ENCODE results near the gene UQCRC1.

The UQCRC1 gene

DNA sequence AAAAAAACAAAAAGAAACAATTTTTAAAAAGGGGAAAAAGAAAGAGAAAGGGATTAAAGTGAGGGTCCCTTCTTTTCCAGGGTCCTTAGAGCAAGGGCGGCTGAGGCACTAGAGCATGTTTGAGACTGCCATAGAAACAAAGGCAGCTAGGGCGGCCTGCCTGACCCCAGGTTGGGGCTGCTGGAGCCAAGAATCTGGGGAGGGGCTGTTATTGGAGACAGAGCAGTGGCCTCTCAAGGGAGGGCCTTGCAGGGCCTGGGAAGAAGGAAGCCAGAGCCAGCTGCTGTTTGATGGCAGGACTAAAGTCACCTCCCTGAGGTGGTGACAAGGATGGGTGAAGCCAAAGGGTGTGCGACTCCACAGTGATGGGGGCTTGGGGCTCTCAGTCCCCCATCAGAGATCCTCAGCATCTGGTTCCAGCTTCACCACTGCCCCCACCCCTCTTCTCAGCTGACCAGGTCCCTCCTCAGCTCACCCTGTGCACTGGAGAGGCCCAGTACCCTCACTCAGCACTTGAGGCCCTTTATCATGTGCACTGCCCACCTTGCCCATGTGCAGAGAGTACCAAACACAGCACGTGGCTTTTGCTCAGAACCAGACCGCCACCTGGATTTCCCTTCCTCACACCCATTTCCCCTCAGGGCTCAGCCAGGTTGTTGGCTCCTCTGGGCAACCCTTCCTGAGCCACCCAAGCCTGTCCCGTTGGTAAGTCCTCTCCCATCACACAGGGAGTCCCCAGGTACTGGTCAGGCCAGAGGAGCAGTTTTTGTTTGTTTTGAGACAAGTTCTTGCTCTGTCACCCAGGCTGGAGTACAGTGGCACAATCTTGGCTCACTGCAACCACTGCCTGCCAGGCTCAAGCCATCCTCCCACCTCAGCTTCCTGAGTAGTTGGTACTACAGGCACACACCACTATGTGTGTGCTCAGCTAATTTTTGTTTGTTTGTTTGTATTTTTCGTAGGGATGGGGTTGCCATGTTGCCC is 10.4 kb upstream of the UQCRC1 start:
- Histone ChIP-seq H3K27ac (ENCODE audit: low read depth, low read length) (peak overlapping the region; percentile 91), H2AFZ (ENCODE audit: low read length, unreplicated experiment) (no peak overlapping the region), H3K36me3 (ENCODE audit: insufficient read depth, low read length) (peaks cover 10% of the 10 kb centered on the region; the same call in 1 of the 2 replicates), H3K4me1 (ENCODE audit: control insufficient read depth, insufficient read depth, low read length, unreplicated experiment) (peaks cover 16% of the 10 kb centered on the region), H3K79me2 (ENCODE audit: control insufficient read depth, insufficient read depth, low read length, unreplicated experiment) (no peaks in the 10 kb centered on the region), H3K4me3 (ENCODE audit: low read depth, low read length) (no peak overlapping the region), H3K27me3 (ENCODE audit: insufficient read depth, low read length) (no peaks in the 10 kb centered on the region)

DNA sequence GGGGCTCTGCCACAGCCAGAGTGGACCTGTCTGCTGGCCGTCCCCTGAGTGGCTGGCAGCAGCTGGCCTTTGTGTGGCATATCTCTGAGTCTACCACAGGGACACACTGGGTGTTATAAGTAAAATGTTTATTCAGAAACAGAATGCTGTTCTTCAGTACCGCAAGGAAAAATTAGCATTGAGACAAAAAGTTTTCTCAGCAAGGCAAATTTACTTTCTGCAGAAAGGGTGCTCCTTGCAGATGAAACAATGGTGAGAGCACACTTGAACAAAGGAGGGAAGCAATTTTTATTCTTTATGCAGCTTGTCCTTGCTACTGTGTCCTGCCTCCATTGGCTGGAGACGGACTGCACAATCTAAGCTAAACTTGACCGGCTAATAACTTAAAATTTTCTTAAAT is 8.1 kb upstream of the UQCRC1 start:
- Histone ChIP-seq H3K79me2 (ENCODE audit: control insufficient read depth, insufficient read depth, low read length, unreplicated experiment) (no peaks in the 10 kb centered on the region), H3K27ac (ENCODE audit: low read depth, low read length) (peak overlapping the region; percentile 18; the same call in 1 of the 2 replicates), H2AFZ (ENCODE audit: low read length, unreplicated experiment) (no peak overlapping the region), H3K4me1 (ENCODE audit: control insufficient read depth, insufficient read depth, low read length, unreplicated experiment) (peaks cover 28% of the 10 kb centered on the region), H3K27me3 (ENCODE audit: insufficient read depth, low read length) (no peaks in the 10 kb centered on the region), H3K4me3 (ENCODE audit: low read depth, low read length) (no peak overlapping the region), H3K36me3 (ENCODE audit: insufficient read depth, low read length) (peaks cover 10% of the 10 kb centered on the region; the same call in 1 of the 2 replicates)

DNA sequence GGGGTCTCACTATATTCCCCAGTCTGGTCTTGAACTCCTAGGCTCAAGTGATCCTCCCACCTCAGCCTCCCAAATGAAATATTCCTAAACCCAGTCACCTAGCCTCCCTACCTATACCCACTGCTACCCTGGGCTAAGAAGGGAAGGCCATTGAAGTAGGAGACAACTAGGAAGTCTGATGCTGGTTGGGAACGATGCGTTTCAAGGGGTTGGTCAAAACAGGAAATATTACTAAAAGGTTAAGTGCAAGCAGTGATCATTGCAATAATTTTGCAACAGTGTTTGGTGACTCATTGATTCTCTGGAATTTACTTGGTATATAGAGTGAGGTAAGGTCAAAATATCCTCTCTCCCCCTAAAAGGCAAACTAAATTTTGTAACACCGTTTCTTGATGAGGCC is 4.6 kb upstream of the UQCRC1 start:
- peak overlapping the region; percentile 48; the same call in 1 of the 2 replicates for H3K4me3 ChIP-seq (ENCODE audit: low read depth, low read length)
- H3K27ac ChIP-seq (ENCODE audit: low read depth, low read length): peak overlapping the region; percentile 95
- peak overlapping the region; percentile 83 for H2AFZ ChIP-seq (ENCODE audit: low read length, unreplicated experiment)

DNA sequence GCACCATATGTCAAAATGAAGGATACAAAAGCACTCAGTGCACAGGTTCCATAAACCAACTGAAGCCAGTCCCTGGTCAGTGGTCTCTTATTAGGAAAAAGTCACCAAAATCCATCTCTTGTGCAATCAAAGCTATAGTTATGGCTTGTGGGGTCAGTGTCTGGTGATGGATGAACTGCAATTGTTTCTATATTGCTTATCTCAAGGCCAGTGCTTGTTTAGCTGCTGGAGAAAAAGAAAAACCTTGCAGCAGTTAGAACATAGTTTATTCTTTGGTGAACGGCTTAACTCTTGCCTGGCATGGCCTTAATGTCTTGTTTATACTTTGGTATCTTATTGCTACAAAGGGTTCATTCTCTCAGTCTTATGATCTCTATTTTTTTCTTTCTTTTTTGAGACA is 2.9 kb upstream of the UQCRC1 start:
- Histone ChIP-seq H3K4me1 (ENCODE audit: control insufficient read depth, insufficient read depth, low read length, unreplicated experiment) (peaks cover 23% of the 10 kb centered on the region), H3K36me3 (ENCODE audit: insufficient read depth, low read length) (0 out of 2 replicates have a peak, but pooled peaks cover 4% of the 10 kb centered on the region), H3K27ac (ENCODE audit: low read depth, low read length) (no peak overlapping the region), H3K27me3 (ENCODE audit: insufficient read depth, low read length) (no peaks in the 10 kb centered on the region), H2AFZ (ENCODE audit: low read length, unreplicated experiment) (no peak overlapping the region), H3K79me2 (ENCODE audit: control insufficient read depth, insufficient read depth, low read length, unreplicated experiment) (peaks cover 20% of the 10 kb centered on the region), H3K4me3 (ENCODE audit: low read depth, low read length) (no peak overlapping the region)

More for the DNA sequence above, 4.6 kb upstream of the UQCRC1 start:
- Histone ChIP-seq H3K79me2 (ENCODE audit: control insufficient read depth, insufficient read depth, low read length, unreplicated experiment) (peaks cover 3% of the 10 kb centered on the region), H3K27me3 (ENCODE audit: insufficient read depth, low read length) (no peaks in the 10 kb centered on the region), H3K36me3 (ENCODE audit: insufficient read depth, low read length) (0 out of 2 replicates have a peak, but pooled peaks cover 6% of the 10 kb centered on the region), H3K4me1 (ENCODE audit: control insufficient read depth, insufficient read depth, low read length, unreplicated experiment) (peaks cover 20% of the 10 kb centered on the region)

DNA sequence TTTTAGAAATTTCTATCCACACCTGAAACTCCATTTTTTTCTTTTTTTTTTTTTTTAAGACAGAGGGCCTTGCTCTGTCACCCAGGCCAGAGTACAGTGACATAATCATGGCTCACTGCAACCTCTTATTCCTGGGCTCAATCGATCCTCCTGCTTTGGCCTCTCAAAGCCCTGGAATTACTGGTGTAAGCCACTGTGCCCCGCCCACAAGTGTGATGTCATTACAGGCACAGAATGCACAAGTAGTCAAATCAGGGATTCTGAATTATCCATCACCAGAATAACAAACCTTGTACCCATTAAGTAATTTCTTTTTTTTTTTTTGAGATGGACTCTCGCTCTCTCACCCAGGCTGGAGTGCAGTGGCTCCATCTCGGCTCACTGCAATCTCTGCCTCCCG is 1.9 kb downstream of the UQCRC1 start:
- Histone ChIP-seq H3K79me2 (ENCODE audit: control insufficient read depth, insufficient read depth, low read length, unreplicated experiment) (peaks cover 22% of the 10 kb centered on the region), H3K4me1 (ENCODE audit: control insufficient read depth, insufficient read depth, low read length, unreplicated experiment) (peaks cover 10% of the 10 kb centered on the region), H3K27me3 (ENCODE audit: insufficient read depth, low read length) (no peaks in the 10 kb centered on the region), H3K36me3 (ENCODE audit: insufficient read depth, low read length) (peaks cover 23% of the 10 kb centered on the region; the same call in 1 of the 2 replicates), H2AFZ (ENCODE audit: low read length, unreplicated experiment) (no peak overlapping the region), H3K4me3 (ENCODE audit: low read depth, low read length) (no peak overlapping the region), H3K27ac (ENCODE audit: low read depth, low read length) (no peak overlapping the region)

DNA sequence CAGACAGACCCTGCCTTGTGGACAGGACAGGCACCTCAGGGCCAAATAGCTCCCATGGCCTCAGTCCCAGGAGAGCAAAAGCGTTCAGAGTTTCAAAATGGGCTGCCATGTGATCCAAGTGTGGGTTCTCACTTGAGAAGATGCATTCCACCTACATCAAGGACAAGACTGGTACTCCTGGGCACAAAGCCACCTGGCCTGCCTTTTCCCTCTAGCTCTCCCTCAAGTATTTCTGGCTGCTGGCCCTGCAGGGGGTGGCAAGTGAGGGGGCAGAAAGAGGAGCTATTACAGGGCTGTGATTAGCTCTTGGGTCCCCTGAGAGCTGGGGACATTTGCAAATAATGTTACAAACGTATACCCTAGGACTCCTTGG is 7.8 kb downstream of the UQCRC1 start:
- Histone ChIP-seq H3K27me3 (ENCODE audit: insufficient read depth, low read length) (no peaks in the 10 kb centered on the region), H3K4me1 (ENCODE audit: control insufficient read depth, insufficient read depth, low read length, unreplicated experiment) (peaks cover 26% of the 10 kb centered on the region), H3K4me3 (ENCODE audit: low read depth, low read length) (no peak overlapping the region), H3K36me3 (ENCODE audit: insufficient read depth, low read length) (peaks cover 28% of the 10 kb centered on the region; the same call in 1 of the 2 replicates), H3K27ac (ENCODE audit: low read depth, low read length) (no peak overlapping the region), H3K79me2 (ENCODE audit: control insufficient read depth, insufficient read depth, low read length, unreplicated experiment) (no peaks in the 10 kb centered on the region), H2AFZ (ENCODE audit: low read length, unreplicated experiment) (no peak overlapping the region)

DNA sequence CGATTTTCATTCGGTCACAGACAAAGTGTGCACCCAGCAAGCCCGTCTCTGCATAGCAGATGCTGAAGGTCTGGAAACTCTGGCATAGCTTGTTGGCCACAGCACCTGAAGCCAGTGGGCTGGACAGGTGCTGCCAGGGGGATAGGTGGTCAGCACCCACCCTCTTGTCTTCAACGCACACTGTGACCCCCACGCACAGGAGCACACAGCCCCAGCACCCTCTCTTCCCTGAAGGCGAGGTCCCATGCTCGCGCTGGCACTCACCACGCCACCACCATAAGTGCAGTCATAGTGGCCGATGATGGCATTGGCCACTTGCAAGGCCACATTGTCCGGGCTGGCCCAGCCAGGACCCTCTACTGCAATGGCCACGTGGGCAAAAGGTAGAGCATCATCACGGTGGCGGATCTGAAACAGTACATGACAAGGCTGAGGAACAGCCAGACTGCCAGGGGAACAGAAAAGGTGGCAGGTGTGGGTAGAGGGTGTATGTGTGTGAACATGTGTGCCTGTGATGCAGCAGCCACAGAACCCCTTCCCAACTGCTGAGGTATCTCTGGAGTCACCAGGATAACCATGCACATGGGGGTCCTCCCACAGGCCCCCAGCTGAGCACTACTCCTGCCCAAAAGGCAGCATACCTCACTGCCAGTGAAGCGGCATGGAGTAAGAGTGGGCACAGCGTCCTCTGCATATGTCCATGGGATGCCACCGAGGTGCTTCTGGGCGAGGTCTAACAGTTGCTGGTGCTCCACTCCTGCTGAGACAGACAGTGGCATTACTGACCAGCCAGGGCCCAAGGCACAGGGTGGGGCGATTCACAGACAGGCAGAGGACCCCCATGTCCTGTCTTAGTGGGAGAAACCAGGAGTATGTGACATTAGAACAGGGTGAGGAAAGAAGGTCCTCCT is 8.5 kb downstream of the UQCRC1 start:
- Histone ChIP-seq H3K27ac (ENCODE audit: low read depth, low read length) (no peak overlapping the region), H3K4me1 (ENCODE audit: control insufficient read depth, insufficient read depth, low read length, unreplicated experiment) (peaks cover 33% of the 10 kb centered on the region), H3K4me3 (ENCODE audit: low read depth, low read length) (no peak overlapping the region), H3K79me2 (ENCODE audit: control insufficient read depth, insufficient read depth, low read length, unreplicated experiment) (no peaks in the 10 kb centered on the region), H2AFZ (ENCODE audit: low read length, unreplicated experiment) (no peak overlapping the region), H3K36me3 (ENCODE audit: insufficient read depth, low read length) (peaks cover 28% of the 10 kb centered on the region; the same call in 1 of the 2 replicates), H3K27me3 (ENCODE audit: insufficient read depth, low read length) (no peaks in the 10 kb centered on the region)

DNA sequence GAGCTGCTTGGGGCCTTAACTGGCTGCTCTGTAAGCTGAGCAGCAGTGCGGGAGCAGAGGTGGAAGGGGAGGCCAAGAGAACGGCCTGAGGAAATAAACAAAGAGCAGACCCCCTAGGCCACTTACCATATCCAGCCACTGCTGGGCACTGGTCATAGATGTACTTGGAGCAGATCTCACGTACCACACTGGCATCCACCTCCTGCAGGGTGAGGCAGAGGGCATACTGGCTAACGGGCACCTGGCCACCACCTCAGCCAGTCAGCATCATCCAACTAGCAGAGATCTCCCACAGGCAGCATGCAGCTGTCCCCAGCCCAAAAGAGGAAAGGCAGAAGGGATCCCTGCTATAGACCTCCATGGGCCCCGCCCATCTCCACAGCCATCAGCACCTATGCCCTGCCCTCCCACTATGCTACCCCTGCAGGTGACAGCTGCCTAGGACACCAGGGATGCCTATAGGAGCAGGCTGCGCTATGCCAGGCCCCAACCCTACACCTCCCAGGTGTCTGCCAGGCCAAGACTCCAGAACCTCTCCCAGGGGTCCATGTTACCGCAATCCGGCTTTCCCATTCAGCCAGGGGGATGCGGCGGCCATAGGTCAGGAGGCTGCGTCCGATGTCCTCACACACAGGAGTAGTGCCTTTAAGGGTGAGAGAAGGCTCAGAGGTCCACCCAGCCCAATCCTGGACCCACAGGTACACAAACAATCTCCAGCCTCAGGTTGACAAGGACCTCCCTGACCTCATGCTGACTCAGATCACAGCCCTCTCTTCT is 9.7 kb downstream of the UQCRC1 start:
- Histone ChIP-seq H3K36me3 (ENCODE audit: insufficient read depth, low read length) (peaks cover 21% of the 10 kb centered on the region; the same call in 1 of the 2 replicates), H3K4me1 (ENCODE audit: control insufficient read depth, insufficient read depth, low read length, unreplicated experiment) (peaks cover 41% of the 10 kb centered on the region), H2AFZ (ENCODE audit: low read length, unreplicated experiment) (no peak overlapping the region), H3K27me3 (ENCODE audit: insufficient read depth, low read length) (no peaks in the 10 kb centered on the region), H3K79me2 (ENCODE audit: control insufficient read depth, insufficient read depth, low read length, unreplicated experiment) (peaks cover 1% of the 10 kb centered on the region), H3K27ac (ENCODE audit: low read depth, low read length) (peak overlapping the region; percentile 85), H3K4me3 (ENCODE audit: low read depth, low read length) (no peak overlapping the region)

DNA sequence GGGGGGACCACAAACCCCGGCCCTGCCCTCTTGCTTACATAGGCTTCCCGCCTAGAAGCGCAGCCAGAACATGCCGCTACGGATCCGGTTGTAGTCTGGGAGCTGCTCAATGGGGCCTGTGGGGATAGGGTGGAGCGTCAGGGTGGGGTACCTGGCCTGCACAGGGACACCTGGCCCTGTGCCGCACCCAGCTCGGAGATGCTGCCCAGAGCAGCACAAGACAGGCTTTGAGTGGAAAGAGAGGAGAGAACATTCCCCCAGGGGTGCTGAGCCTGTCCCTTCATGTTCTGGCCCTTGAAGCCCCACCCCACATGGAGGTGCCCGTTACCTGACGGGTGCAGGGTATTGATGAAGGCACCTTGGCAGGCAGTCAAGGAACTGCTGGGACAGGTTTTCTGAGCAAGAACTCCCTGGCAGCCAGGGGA is 10.4 kb downstream of the UQCRC1 start:
- Histone ChIP-seq H2AFZ (ENCODE audit: low read length, unreplicated experiment) (no peak overlapping the region), H3K79me2 (ENCODE audit: control insufficient read depth, insufficient read depth, low read length, unreplicated experiment) (peaks cover 7% of the 10 kb centered on the region), H3K27ac (ENCODE audit: low read depth, low read length) (peak overlapping the region; percentile 85), H3K36me3 (ENCODE audit: insufficient read depth, low read length) (peaks cover 17% of the 10 kb centered on the region; the same call in 1 of the 2 replicates), H3K4me3 (ENCODE audit: low read depth, low read length) (no peak overlapping the region), H3K4me1 (ENCODE audit: control insufficient read depth, insufficient read depth, low read length, unreplicated experiment) (peaks cover 47% of the 10 kb centered on the region), H3K27me3 (ENCODE audit: insufficient read depth, low read length) (no peaks in the 10 kb centered on the region)

Data from ACC112 (cell line).